HTR-8/SVneo (cell line): Measurements from ENCODE around the gene CELF1.

Experiments used
- DNase-seq: peaks from one replicate; pipeline ENCODE4 v3.0.0; 2011; ENCODE audit warnings: low spot score, mixed read lengths; ENCODE audit not compliant: insufficient read length
- FAIRE-seq: peaks from 2 replicates; lab custom pipeline; 2011; peaks lifted over from hg19 to GRCh38; lab: Jason Lieb, UNC

CELF1 gene

DNA sequence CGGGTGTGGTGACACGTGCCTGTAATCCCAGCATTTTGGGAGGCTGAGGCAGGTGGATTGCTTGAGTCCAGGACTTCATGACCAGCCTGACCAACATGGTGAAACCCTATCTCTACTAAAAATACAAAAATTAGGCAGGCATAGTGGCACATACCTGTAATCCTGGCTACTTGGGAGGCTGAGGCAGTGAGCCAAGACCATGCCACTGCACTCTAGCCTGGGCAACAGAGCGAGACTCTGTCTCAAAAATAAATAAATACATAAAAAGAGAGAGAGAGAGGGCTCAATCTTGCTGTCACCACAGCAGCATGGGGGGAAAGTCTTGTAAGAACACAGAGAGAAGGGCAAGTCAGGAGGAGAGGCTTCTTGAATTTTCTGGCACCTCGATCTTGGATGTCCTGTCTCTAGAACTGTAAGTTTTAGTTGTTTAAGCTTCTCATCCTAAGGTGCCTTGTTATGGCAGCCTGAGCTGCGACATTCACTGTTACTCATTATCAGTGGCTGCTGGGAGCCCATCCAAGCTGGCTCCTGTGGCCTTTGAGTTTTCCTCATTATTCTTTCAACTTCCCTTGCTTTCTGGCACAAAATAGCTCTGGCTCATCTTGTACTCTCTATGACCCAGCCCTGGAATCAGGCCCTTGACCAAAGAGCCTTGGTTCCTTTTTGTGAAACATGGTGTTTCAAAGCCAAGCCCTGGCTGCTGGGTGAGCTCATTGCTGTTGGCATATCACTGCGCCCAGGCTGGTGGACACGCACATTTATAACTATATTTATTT lies 118.7 kb downstream of the CELF1 start:
- no peak for FAIRE-seq
- DNase-seq, result no peak

DNA sequence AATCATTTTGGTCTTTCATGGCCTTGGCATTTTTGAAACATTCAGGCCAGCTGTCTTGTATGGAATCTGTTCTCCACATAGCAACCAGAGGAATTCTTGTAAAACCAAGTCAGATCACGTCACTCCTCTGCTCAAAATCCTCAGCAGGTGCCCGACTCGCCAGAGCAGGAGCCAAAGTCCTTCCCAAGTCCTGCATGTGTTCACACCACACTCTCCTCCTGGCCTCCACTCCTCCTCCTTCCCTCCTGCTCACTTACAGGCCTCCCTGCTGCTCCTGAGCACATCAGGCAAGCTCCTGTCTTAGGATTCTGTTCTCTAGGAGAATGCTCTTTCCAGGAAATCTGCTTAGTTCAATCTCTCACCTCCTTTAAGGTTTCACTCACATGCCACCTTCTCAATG lies 119.8 kb downstream of the CELF1 start:
- FAIRE-seq, result no peak
- no peak for DNase-seq

DNA sequence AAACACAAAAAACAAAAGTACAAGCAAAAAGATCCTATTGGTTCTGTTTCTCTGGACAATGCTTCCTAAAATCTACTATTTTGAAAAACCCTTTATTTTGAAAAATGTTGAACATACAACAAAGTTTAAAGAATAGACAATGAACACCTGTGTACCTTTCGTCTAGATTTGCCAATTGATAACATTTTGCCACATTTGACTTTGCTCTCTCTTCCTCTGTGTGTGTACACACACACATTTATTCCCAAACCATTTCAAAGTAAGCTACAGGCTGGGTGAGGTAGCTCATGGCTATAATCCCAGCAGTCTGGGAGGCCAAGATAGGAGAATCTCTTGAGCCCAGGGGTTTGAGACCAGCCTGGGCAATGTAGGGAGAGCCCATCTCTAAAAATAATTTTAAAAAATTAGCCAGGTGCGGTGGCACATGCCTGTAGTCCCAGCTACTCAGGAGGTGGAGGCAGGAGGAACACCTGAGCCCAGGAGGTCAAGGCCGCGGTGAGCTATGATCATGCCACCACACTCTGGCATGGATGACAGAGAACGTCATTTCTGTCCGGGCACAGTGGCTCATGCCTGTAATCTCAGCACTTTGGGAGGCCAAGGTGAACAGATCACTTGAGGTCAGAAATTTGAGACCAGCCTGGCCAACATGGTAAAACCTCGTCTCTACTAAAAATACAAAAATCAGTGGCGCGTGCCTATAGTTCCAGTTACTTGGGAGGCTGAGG lies 121.4 kb downstream of the CELF1 start:
- no peak for DNase-seq
- no peak for FAIRE-seq

DNA sequence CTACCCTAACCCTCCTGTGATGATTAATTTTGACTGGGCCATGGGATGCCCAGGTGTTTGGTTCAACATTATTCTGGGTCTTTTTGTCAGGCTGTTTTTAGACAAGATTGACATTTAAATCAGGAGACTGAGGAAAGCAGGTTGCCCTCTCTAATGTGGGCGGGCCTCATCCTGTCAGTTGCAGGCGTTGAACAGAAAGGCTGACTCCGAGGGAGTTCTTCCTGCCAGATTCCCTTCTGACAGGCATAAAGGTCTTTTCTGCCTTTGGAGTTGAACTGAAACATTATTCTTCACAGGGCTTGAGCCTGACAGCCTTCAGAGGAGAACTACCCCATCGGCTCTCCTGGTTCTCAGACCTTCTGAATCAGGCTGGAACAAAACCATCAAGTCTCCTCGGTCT lies 122.4 kb downstream of the CELF1 start:
- FAIRE-seq (no peak), DNase-seq (no peak)

DNA sequence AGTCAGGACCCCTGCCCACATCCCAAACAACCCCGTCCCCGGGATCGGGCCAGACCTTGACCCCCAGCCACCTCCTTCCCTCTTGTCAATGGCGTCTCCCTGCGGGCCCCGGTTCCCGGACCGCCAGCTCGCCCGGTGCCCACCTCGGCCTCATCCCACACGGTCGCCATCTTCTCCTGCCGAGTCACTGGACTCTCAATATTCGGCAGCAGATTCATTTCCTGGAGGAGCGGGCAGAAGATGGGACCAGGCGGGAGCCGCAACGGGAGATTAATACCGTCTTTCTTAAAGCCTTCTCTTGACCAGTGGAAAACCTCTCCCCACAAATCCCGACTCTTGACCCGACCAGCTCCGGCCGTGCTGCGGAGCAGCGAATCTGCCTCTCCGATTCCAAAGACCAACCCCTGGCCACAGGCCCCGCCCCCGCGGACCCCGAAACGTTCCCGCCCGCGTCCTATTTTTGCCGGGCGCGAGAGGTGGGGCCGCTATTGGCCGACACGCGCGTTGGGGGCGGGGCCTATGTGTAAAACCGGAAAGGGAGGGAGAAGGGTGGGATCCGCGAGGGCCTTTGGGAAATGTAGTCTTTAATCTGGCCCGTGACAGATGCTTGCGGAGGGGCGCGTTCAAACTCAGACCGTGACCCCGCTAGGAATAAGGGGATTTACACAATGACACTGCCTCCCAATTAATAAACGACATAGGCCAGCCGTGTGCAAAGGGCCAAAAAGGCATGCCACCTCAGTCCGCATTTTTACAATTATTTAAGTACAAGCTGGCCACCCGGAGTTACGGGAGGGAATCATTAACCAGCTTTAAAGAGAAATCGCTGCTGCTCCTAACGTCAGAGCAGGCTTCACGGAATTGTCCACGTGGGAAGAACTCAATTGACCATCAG lies 126.6 kb downstream of the CELF1 start, which contains the start of gene PSMC3:
Gene PSMC3, minus strand, starts transcription at position 378 of the 895 bp plus-strand sequence. Its CDS starts 160 bp downstream, at position 218.
- FAIRE-seq (peak; percentile 85), DNase-seq (peak; percentile 86)

DNA sequence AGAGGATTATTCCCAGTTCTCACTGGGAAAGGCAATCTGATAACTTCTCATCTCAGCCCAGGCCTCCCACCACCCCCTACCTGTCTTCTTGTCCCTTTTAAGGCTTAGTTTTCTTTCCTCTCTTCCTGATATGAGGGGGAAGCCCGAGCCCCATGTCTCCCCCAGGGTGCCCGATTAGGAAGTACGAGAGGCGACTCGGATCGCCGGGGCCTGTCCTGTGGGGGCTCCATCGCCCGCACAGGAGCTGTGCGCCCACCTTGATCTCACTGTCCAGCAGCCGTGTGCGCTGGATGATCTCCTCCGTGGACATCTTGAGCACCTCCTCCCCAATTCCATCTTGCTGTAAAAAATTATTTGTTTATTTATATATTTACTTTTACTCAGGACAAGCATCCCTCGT lies 127.3 kb downstream of the CELF1 start:
- FAIRE-seq (no peak), DNase-seq (no peak)

DNA sequence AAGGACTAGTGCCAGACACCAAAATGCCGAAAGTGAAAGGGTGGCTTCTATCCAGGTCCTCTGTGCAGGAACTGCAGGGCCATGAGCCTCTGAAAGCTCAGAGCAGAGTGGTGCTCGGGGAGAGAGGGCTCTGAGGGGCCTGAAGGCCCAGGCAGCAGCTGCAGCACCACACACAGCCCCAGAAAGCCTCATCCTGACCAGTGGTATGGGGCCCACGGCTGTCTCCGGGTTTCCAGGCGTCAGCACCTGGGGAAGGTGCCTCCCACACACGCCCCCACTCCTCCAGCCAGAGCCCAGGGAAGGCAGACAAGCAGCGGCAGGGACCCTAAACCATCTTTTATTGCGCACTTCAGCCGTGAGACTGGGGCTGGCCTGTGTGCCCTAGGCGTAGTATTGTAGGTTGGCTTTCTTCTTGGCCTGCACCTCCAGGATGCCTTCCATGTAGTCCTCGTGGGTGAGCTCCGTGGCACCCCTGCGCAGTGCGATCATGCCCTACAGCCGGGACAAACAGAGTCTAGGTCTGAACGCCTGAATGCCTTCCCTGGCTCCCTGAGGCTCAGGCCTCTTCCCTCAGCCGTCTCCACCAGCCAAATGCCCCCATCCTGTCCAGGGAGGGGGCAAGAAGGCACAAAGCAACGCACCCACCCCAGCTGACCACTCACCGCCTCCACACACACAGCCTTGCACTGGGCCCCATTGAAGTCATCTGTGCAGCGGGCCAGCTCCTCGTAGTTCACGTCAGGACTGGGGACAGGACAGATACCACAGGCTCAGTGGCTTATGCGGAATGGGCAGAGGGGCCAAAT lies 134.3 kb downstream of the CELF1 start:
- FAIRE-seq (no peak), DNase-seq (no peak)

DNA sequence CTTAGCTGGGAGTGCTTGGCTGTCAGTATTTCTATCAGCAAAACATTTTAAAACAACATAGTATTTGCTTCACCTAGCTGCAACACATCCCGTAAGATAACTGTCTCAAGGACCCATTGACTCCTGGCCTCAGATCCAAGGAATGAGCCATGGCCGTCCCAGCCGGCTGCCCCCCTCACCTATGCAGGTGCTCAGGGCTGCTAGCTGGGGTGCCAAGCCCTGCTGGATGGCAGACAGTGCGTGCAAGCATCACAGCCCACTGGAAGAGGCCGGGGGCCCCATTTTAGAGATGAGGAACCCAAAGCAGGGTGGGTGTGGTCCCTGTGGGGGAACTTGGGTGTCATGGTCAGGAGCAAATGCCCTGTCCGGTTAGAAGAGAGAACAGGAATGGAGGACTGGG lies 135.2 kb downstream of the CELF1 start:
- DNase-seq (no peak), FAIRE-seq (peak; percentile 63)

DNA sequence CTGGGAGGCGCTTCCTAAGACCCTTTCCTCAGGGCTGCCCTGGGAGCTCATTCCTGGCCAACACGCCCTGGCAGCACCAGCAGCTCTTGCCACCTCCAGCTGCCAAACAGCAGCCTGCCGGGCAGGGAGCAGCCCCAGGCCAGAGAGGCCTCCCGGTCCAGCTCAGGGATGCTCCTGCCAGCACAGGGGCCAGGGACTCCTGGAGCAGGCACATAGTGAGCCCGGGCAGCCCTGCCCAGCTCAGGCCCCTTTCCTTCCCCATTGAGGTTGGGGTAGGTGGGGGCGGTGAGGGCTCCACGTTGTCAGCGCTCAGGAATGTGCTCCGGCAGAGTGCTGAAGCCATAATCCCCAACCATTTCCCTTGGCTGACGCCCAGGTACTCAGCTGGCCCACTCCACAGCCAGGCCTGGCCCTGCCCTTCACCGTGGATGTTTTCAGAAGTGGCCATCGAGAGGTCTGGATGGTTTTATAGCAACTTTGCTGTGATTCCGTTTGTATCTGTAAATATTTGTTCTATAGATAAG lies 136.9 kb downstream of the CELF1 start:
- peak; percentile 96 for FAIRE-seq

More for the DNA sequence above, 136.9 kb downstream of the CELF1 start:
- peak; percentile 94 for DNase-seq
